Gastrocnemius medialis (tissue), 4 donors: ENCODE results near the gene MED23.

ENCODE experiments used
- CTCF ChIP-seq, 5 experiments: fragments of 450-650 bp in 3 of 5; fragments of 200-600 bp in 2 of 5; sonication (generic) in 2 of 5; IDR thresholded peaks in 4 of 5; conservative IDR thresholded peaks in 1 of 5; 1 replicate in 4 of 5; 2 replicates in 1 of 5; pipeline ENCODE4 v1.5.1; 2016 to 2019; ENCODE audit warnings: antibody characterized with exemption in 5 of 5, mild to moderate bottlenecking in 3 of 5, moderate library complexity in 3 of 5
- POLR2A ChIP-seq, 2 donors: fragments of 450-650 bp; IDR thresholded peaks; one replicate each; pipeline ENCODE4 v1.6.1; 2017; ENCODE audit warnings: antibody characterized with exemption in 2 of 2, mild to moderate bottlenecking in 2 of 2, moderate library complexity in 2 of 2

DNA sequence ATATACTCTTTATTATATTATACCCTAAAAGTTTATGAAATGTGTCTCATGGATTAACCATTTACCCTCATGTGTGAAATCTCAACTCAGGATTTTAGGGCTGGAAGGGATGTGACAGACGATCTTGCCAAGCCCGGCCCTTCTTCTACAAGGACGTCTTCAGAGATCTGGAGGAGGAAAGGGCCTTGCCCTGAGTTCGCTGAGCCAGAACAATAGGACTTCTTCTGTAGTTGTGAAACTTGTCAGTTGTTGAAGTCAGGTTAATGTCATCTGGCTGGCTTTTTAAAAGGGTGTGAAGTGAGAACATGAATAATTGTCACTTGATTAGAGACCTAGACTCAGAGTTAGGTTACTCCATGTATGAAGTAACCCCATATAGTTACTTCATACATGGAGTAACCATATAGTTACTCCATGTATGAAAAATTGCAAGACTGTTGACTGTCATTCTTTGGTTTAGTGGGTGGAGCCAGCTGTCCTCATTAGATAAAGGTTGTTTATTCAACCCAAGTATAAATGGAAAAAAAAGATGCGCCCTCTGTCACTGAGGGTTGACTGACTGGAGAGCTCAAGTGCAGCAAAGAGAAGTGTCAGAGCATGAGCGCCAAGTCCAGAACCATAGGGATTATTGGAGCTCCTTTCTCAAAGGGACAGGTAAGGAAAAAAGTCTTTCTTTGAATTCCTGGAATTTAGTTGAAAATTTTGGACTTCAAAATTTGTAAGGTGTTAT lies 55.2 kb downstream of the MED23 start, which contains the start of gene ARG1:
- TF ChIP-seq CTCF (IDR thresholded peaks at IDR 0.05 in 4 of 5, conservative IDR thresholded peaks at IDR 0.05 in 1 of 5) (no peak), POLR2A (IDR thresholded peaks at IDR 0.05) (no peak)
